ENCODE measurements around the gene STEAP4. TPM values are rescaled to one million over a fixed set of nuclear protein-coding genes. Genes with fewer than 3 reads are reported as not detected.

STEAP4 gene
- total and polyA plus RNA-seq, 2 of the 13 experiments (the other 11 are each of a cell fraction or from before 2014, with no cell fraction given) = not detected

DNA sequence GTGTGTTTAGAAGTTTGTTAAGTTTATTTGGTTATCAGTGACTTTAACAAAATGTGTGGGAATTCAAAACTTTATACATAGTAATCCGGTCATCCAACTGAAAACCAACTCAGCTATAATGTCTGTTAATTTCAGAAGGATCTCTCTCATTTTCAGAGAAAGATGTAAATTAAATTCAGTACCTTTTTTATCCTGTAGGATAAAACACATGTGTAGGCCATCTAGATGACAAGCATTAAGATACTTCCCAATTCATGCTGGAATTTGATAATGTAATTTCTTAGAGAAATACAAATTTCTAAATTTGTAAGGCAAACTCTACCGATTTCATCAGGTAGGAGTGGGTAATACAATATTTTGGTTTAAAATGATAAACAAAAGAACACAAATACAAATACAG is 43.4 kb upstream of the STEAP4 start (continued):
- TF ChIP-seq TAF1 (CRISPR knock-in tag; IDR thresholded peaks at IDR 0.05) = no peak
- TF ChIP-seq, protein P1, sequence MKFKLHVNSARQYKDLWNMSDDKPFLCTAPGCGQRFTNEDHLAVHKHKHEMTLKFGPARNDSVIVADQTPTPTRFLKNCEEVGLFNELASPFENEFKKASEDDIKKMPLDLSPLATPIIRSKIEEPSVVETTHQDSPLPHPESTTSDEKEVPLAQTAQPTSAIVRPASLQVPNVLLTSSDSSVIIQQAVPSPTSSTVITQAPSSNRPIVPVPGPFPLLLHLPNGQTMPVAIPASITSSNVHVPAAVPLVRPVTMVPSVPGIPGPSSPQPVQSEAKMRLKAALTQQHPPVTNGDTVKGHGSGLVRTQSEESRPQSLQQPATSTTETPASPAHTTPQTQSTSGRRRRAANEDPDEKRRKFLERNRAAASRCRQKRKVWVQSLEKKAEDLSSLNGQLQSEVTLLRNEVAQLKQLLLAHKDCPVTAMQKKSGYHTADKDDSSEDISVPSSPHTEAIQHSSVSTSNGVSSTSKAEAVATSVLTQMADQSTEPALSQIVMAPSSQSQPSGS (CRISPR knock-in tag; IDR thresholded peaks at IDR 0.05) = no peak
- TF ChIP-seq, protein P2, sequence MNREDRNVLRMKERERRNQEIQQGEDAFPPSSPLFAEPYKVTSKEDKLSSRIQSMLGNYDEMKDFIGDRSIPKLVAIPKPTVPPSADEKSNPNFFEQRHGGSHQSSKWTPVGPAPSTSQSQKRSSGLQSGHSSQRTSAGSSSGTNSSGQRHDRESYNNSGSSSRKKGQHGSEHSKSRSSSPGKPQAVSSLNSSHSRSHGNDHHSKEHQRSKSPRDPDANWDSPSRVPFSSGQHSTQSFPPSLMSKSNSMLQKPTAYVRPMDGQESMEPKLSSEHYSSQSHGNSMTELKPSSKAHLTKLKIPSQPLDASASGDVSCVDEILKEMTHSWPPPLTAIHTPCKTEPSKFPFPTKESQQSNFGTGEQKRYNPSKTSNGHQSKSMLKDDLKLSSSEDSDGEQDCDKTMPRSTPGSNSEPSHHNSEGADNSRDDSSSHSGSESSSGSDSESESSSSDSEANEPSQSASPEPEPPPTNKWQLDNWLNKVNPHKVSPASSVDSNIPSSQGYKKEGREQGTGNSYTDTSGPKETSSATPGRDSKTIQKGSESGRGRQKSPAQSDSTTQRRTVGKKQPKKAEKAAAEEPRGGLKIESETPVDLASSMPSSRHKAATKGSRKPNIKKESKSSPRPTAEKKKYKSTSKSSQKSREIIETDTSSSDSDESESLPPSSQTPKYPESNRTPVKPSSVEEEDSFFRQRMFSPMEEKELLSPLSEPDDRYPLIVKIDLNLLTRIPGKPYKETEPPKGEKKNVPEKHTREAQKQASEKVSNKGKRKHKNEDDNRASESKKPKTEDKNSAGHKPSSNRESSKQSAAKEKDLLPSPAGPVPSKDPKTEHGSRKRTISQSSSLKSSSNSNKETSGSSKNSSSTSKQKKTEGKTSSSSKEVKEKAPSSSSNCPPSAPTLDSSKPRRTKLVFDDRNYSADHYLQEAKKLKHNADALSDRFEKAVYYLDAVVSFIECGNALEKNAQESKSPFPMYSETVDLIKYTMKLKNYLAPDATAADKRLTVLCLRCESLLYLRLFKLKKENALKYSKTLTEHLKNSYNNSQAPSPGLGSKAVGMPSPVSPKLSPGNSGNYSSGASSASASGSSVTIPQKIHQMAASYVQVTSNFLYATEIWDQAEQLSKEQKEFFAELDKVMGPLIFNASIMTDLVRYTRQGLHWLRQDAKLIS (CRISPR knock-in tag; IDR thresholded peaks at IDR 0.05) = no peak

DNA sequence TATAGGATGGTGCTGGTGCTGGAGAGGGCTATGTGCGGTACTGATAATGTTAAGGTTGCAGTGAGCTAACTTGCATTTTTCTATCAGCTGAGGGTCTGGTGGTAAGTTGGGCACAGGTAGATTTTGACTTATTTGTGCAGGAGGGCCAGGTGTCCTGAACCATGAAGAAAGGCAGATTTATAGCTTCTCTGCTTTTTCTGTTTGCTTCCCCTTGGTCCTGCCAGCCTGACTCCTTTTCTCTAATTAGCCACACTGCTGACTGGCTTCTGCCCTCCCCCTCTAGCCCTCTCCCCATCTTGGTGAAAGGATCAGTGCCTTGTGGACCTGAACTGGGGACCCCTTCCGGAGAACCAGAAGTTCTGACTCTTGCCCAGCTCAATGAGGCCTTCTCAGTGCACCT is 40.8 kb upstream of the STEAP4 start:
- ChIA-PET CTCF (ENCODE audit: low intra/inter-chr PET ratio, low total read pairs) (no interaction called here), POLR2A (no interaction called here)
- WGBS (ENCODE audit: low lambda C conversion rate) = 39% methylated on average over 2 of the region's 2 CpGs
- intact Hi-C loops (cut with micrococcal nuclease; ENCODE audit: unreplicated experiment) (no loop called here), in situ Hi-C loops (cut with HindIII; ENCODE audit: extremely low pct_ligation_motif_present, low pct_unique_long_range_greater_than_20kb) (no loop called here)
- Histone ChIP-seq H3K4me3 (replicated peaks in 1 of 3; ENCODE audit: insufficient read depth in 1 of 3, low read depth in 2 of 3, low read length in 3 of 3) (no peak overlapping the region), H3K9me3 (ENCODE audit: low read length) (no peaks in the 10 kb centered on the region), H3K36me3 (replicated peaks in 1 of 2; ENCODE audit: control insufficient read depth in 1 of 2, insufficient read depth in 2 of 2, low read length in 2 of 2) (no peaks in the 10 kb centered on the region), H2AFZ (ENCODE audit: low read length) (no peak overlapping the region), H3K79me2 (ENCODE audit: insufficient read depth, low read length) (no peaks in the 10 kb centered on the region), H3K27ac (ENCODE audit: extremely low read length, insufficient read depth, low read length) (no peak overlapping the region), H3K4me1 (ENCODE audit: insufficient read depth, low read length) (no peaks in the 10 kb centered on the region), H4K20me1 (ENCODE audit: insufficient read depth, low read length) (no peaks in the 10 kb centered on the region), H3K27me3 (ENCODE audit: control insufficient read depth in 1 of 2, insufficient read depth in 2 of 2, low read length in 2 of 2) (peaks cover 1 to 5% of the 10 kb centered on the region in 2 experiments; a peak in 2 of 5 replicates), H3K9ac (ENCODE audit: insufficient read depth, low read depth, low read length) (no peak overlapping the region), H3K4me2 (ENCODE audit: low read depth, low read length) (no peak overlapping the region)
- no peak for TF ChIP-seq ZFP82 (CRISPR knock-in tag; IDR thresholded peaks at IDR 0.05; ENCODE audit: borderline replicate concordance)
- TF ChIP-seq, protein P3, sequence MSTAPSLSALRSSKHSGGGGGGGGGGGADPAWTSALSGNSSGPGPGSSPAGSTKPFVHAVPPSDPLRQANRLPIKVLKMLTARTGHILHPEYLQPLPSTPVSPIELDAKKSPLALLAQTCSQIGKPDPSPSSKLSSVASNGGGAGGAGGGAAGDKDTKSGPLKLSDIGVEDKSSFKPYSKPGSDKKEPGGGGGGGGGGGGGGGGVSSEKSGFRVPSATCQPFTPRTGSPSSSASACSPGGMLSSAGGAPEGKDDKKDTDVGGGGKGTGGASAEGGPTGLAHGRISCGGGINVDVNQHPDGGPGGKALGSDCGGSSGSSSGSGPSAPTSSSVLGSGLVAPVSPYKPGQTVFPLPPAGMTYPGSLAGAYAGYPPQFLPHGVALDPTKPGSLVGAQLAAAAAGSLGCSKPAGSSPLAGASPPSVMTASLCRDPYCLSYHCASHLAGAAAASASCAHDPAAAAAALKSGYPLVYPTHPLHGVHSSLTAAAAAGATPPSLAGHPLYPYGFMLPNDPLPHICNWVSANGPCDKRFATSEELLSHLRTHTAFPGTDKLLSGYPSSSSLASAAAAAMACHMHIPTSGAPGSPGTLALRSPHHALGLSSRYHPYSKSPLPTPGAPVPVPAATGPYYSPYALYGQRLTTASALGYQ (CRISPR knock-in tag; IDR thresholded peaks at IDR 0.05) = no peak
- TF ChIP-seq, protein P4, sequence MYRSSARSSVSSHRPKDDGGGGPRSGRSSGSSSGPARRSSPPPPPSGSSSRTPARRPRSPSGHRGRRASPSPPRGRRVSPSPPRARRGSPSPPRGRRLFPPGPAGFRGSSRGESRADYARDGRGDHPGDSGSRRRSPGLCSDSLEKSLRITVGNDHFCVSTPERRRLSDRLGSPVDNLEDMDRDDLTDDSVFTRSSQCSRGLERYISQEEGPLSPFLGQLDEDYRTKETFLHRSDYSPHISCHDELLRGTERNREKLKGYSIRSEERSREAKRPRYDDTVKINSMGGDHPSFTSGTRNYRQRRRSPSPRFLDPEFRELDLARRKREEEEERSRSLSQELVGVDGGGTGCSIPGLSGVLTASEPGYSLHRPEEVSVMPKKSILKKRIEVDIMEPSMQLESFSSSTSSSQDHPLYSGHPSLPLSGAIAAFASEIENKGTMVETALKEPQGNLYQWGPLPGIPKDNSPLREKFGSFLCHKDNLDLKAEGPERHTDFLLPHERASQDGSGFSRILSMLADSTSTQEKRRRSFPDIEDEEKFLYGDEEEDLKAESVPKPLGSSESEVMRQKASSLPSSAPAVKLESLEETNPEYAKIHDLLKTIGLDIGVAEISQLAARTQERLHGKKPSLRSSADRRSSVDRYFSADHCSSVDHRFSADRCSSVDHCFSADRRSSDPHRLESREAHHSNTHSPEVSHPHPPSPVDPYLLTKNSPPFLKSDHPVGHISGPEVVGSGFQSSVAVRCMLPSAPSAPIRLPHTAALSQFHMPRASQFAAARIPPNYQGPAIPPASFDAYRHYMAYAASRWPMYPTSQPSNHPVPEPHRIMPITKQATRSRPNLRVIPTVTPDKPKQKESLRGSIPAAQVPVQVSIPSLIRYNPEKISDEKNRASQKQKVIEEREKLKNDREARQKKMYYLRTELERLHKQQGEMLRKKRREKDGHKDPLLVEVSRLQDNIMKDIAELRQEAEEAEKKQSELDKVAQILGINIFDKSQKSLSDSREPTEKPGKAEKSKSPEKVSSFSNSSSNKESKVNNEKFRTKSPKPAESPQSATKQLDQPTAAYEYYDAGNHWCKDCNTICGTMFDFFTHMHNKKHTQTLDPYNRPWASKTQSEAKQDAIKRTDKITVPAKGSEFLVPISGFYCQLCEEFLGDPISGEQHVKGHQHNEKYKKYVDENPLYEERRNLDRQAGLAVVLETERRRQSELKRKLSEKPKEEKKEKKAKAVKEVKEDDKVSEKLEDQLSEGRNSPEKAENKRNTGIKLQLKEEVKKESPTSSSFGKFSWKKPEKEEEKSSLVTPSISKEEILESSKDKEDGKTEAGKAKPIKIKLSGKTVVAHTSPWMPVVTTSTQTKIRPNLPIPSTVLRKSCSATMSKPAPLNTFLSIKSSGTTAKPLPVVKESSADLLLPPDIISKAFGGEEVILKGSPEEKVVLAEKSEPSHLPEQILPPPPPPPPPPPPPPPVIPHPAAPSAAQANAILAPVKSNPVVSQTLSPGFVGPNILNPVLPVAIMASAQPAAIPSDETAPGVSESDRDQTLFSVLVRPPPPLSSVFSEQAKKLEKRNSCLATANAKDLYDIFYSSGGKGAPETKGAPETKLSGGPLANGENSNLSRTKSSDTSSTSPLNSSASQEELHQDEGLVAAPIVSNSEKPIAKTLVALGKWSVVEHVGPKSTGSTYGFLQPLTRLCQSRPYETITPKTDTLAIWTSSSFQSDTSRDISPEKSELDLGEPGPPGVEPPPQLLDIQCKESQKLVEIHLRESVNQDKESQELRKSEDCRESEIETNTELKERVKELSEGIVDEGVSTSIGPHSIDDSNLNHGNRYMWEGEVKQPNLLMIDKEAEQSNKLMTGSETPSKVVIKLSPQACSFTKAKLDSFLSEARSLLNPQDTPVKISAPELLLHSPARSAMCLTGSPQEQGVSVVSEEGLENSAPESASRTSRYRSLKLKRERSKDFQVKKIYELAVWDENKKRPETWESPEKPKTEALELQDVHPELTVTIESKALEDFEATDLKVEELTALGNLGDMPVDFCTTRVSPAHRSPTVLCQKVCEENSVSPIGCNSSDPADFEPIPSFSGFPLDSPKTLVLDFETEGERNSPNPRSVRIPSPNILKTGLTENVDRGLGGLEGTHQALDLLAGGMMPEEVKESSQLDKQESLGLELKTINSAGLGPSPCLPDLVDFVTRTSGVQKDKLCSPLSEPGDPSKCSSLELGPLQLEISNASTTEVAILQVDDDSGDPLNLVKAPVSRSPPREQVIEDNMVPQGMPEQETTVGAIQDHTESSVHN (CRISPR knock-in tag; IDR thresholded peaks at IDR 0.05) = no peak
- no peak for FAIRE-seq
- no TSS peak for BruUV-seq (replicated peaks)
- no peak for DNase-seq (ENCODE audit: low spot score)
- ATAC-seq = no peak
